Hepatocyte (in vitro differentiated cells): ENCODE data around the gene CISD3.

Source experiments
- EZH2 ChIP-seq: fragments of 200-600 bp; sonication (generic); IDR thresholded peaks from 2 replicates; pipeline ENCODE4 v1.6.1; 2016; ENCODE audit warnings: antibody characterized with exemption, mild to moderate bottlenecking, borderline replicate concordance
- EZH2phosphoT487 ChIP-seq: fragments of 200-600 bp; sonication (generic); IDR thresholded peaks from one replicate; pipeline ENCODE4 v1.6.1; 2018; ENCODE audit warnings: antibody characterized with exemption, mild to moderate bottlenecking, low read depth, moderate library complexity; ENCODE audit not compliant: unreplicated experiment, severe bottlenecking
- TF ChIP-seq, protein P1 (sequence below): fragments of 200-600 bp; sonication (generic); IDR thresholded peaks from 2 replicates; pipeline ENCODE4 v1.5.1; 2016; ENCODE audit warnings: antibody characterized with exemption, mild to moderate bottlenecking; ENCODE audit not compliant: poor library complexity

DNA sequence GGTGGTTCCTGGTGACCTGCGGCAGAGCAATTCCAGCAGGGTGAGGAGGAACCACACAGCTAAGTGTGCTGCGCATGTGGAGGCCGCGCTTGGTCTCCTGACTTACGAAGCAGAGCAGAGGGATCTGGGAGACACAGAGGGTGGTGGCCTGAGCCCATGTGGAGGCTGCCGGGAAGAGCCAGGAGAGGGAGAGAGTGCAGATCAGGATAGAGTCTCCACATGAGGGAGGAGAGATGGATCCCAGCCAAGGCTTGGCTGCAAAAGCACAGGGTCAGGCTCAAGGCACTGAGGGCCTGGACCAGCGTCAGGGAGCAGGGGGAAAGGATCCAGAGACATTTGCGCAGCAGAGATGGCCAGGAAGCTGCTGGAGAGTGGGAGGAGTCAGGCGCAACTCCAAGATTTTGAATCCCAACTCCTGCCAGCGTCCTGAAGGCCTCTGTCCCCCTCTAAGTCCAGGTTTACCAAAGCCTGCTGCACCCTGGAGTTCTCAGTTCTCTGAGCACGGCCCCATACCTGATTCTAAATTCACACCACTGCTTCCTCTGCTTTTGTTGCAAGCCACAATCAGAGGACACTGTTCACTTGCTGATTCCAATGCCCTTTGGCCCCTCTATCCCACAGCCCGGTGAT, 36.3 kb upstream of the CISD3 start:
- TF ChIP-seq, protein P1, sequence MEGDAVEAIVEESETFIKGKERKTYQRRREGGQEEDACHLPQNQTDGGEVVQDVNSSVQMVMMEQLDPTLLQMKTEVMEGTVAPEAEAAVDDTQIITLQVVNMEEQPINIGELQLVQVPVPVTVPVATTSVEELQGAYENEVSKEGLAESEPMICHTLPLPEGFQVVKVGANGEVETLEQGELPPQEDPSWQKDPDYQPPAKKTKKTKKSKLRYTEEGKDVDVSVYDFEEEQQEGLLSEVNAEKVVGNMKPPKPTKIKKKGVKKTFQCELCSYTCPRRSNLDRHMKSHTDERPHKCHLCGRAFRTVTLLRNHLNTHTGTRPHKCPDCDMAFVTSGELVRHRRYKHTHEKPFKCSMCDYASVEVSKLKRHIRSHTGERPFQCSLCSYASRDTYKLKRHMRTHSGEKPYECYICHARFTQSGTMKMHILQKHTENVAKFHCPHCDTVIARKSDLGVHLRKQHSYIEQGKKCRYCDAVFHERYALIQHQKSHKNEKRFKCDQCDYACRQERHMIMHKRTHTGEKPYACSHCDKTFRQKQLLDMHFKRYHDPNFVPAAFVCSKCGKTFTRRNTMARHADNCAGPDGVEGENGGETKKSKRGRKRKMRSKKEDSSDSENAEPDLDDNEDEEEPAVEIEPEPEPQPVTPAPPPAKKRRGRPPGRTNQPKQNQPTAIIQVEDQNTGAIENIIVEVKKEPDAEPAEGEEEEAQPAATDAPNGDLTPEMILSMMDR = no peak
- no peak for TF ChIP-seq EZH2
- TF ChIP-seq EZH2phosphoT487 = no peak
